Measurements from ENCODE around the gene SLC10A7.

GRCh38 chr4:146327859-146328650 lies 193.7 kb downstream of the SLC10A7 start:
- TF ChIP-seq CTCF (IDR thresholded peaks at IDR 0.05 in 8 of 11, conservative IDR thresholded peaks at IDR 0.05 in 3 of 11) (no peak), POLR2A (IDR thresholded peaks at IDR 0.05) (no peak)
